Activated CD4-positive, CD25-positive, alpha-beta regulatory T cell treated with anti-CD3 and anti-CD28 coated beads, Interleukin-2, amount 50 U/mL, for 24 hours (primary cell): ENCODE results near the gene PPP1R12C.

Source experiments
- ATAC-seq, 2 donors: fragments of 150-1000 bp; cut with Tn5 transposase; one replicate each; pipeline ENCODE4 v1.10.0; 2021; ENCODE audit warnings: mild to moderate bottlenecking in 1 of 2, moderate library complexity in 1 of 2

Gene PPP1R12C

GRCh38 chr19:55146078-55146704 is 28.8 kb upstream of the PPP1R12C start:
- no peak for ATAC-seq

DNA sequence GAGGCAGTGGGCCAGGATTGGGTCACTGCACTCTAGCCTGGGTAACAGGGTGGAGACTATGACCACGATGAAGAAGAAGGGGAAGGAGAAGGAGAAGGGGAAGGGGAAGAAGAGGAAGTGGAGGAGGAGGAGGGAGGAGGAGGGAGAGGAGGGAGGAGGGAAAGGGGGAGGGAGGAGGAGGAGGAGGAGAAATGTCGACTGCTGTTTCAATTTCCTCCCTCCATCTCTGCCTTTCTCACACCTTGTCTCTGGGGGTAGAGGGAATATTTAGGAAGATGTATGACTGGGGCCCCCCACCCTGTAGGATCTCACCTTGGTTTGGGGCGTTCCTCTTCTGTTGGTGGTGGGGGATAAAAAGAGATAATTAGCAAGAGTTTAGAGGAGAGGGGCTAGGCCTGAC is 27.8 kb upstream of the PPP1R12C start:
- no peak for ATAC-seq

- ATAC-seq = no peak
Observed at GRCh38 chr19:55141696-55142095, 24.3 kb upstream of the PPP1R12C start.

GRCh38 chr19:55137915-55138314 is 20.5 kb upstream of the PPP1R12C start:
- ATAC-seq = no peak

- no peak for ATAC-seq
Observed at GRCh38 chr19:55136399-55137102, 19.1 kb upstream of the PPP1R12C start.

DNA sequence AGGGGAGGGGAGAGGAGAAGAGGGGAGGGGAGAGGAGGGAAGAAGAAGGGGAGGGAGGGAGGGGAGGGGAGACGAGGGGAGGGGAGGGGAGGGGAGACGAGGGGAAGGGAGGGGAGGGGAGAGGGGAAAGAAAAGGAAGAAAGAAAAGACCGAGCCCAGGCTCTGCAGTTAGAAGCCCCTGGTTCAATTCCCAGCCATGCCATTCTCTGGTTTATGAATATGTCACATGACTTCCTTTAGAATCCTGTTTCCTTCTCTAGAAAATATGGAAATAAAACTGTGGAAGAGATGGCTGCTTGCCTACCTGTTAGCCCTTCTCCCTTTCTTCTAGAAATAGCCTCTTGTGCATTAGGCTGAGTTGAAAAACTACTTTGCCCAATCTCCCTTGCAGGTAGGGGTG is 17.3 kb upstream of the PPP1R12C start:
- no peak for ATAC-seq

DNA sequence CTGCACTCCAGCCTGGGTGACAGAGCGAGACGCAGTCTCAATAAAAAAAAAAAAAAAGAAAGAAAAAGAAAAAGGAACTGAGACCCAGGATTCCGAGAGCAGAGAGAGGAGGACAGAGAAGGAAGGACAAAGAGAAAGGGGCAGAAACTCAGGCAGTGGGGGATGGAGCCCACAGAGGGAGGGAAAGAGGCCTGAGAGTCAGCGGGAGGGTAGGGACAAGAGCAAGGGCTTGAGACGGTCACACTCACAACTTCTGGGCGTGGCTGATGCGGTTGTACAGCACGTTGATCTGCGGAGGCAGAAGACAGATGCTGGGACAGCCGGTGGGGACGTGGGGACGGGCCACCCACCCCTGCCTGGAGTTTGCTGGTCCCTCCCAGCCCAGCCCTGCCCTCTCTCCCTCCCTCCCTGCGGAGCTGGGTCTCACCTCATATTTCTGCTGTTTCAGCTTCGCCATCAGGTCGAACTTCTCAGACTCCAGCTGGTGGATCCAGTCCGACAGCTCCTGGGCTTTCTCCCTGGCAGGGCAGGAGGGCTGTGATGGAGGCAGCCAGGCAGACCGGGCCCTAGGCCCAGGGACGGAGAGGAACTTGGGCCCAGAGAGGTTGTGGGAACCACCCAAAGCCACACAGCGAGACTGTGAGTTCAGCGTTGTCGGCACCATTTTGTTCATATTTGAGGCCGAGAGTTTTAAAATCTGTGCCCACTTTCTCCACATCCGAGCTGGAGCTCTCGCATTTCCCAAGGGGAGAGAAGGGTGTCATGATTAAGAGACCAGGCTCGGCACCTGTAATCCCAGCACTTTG is 16.4 kb upstream of the PPP1R12C start:
- no peak for ATAC-seq

- no peak for ATAC-seq
Observed at GRCh38 chr19:55132453-55133129, 15.2 kb upstream of the PPP1R12C start.

GRCh38 chr19:55131421-55131820 is 14.0 kb upstream of the PPP1R12C start:
- no peak for ATAC-seq

DNA sequence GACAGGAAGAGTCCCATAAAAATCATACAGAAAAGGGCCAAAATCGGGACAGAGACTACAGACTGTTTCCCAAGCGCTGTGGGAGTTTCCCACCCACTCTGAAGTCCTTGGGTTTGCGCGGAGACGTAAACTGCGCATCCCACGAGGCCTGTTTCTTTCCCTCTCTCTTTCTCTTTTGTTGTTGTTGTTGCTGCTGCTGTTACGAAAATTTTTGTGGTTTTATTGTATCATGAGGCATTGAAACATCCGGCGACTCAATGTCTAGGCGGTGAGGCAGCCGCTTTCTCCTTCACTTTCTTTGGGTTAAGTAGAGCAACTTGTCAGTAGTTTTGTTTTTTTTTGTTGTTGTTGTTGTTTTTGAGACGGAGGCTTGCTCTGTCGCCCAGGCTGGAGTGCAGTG is 1.6 kb upstream of the PPP1R12C start:
- no peak for ATAC-seq

DNA sequence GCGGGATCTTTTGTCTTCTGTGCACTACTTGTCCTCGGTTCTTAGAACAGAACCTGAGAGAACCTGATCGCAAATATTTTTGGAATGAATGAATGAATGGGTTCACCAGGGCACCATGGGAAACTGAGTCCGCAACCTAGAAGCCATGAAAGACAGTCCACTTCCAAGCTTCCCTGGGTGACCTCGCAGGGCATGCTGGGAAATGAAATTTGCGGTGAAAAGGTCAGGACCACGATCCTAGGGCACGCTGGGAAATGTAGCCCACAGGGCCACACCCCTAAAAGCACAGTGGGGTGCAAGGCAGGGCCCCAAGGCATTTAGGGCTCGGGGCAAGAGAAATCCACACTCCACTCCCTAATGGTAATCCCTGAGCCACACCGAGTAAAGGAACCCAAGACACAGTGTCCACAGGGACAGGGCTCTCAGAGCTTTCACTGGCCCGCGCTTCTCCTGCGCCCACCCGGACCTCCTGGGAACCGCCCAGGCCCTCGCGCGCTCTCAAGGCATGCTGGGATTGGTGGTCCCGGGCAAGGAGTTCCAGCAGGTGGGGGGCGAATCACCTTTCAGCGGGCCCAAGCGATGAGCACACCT is 1.1 kb upstream of the PPP1R12C start:
- no peak for ATAC-seq

GRCh38 chr19:55117663-55118391 is 390 bp upstream of the PPP1R12C start:
- ATAC-seq = peak; percentile 98

DNA sequence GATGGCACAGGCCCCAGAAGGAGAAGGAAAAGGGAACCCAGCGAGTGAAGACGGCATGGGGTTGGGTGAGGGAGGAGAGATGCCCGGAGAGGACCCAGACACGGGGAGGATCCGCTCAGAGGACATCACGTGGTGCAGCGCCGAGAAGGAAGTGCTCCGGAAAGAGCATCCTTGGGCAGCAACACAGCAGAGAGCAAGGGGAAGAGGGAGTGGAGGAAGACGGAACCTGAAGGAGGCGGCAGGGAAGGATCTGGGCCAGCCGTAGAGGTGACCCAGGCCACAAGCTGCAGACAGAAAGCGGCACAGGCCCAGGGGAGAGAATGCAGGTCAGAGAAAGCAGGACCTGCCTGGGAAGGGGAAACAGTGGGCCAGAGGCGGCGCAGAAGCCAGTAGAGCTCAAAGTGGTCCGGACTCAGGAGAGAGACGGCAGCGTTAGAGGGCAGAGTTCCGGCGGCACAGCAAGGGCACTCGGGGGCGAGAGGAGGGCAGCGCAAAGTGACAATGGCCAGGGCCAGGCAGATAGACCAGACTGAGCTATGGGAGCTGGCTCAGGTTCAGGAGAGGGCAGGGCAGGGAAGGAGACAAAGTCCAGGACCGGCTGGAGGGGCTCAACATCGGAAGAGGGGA is 1.1 kb downstream of the PPP1R12C start:
- peak; percentile 32 to 34 for ATAC-seq

DNA sequence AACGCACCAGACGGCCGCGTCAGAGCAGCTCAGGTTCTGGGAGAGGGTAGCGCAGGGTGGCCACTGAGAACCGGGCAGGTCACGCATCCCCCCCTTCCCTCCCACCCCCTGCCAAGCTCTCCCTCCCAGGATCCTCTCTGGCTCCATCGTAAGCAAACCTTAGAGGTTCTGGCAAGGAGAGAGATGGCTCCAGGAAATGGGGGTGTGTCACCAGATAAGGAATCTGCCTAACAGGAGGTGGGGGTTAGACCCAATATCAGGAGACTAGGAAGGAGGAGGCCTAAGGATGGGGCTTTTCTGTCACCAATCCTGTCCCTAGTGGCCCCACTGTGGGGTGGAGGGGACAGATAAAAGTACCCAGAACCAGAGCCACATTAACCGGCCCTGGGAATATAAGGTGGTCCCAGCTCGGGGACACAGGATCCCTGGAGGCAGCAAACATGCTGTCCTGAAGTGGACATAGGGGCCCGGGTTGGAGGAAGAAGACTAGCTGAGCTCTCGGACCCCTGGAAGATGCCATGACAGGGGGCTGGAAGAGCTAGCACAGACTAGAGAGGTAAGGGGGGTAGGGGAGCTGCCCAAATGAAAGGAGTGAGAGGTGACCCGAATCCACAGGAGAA is 1.9 kb downstream of the PPP1R12C start:
- no peak for ATAC-seq

GRCh38 chr19:55114566-55115145 is 2.8 kb downstream of the PPP1R12C start:
- ATAC-seq = no peak

DNA sequence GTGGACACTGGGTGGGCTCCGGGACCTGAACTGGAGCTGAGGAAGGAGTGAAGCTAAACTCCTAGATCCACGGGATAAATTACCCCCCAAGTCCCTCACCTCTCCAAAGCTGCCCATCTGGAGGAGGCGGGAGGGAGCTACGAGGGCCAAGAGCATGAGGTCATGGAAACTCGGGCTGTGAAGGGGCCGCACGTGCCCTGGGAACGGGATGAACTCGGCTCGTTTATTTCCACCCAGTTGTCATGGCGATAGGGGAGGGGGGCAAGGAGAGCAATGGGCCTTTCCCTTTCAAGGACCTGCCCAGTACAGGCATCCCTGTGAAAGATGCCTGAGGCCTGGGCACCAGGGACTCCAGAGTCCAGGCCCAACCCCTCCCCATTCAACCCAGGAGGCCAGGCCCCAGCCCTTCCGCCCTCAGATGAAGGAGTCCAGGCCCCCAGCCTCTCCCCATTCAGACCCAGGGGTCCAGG is 3.8 kb downstream of the PPP1R12C start:
- ATAC-seq = no peak

GRCh38 chr19:55112777-55113569 is 4.5 kb downstream of the PPP1R12C start:
- ATAC-seq = no peak

DNA sequence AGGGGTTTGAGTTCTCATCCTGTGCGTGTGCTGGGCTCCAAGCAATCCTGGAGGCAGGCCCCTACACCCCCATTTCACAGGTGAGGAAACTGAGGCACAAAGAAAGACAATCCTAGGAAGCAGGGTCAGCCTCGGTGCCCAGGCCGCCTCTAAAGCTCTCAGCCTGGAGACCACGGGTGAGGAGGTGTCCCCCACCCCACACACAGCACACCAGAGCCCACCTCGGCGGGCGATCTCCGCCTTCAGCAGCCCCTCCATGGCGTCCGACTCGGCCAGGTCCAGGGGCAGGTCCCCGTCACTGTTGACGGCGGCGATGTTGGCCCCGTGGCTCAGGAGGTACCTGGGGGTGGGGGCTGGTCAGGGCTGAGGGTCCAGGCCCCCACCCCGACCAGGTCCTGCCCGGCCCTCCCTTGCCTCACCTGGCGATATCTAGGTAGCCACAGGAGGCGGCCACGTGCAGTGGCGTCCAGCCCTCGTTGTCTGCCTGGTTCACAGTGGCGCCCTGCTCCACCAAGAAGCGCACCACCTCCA is 5.1 kb downstream of the PPP1R12C start:
- ATAC-seq = no peak

GRCh38 chr19:55111238-55111831 is 6.1 kb downstream of the PPP1R12C start:
- ATAC-seq = no peak
